ENCODE measurements around the gene SLITRK1. TPM values are rescaled to one million over a fixed set of nuclear protein-coding genes. Genes with fewer than 3 reads are reported as not detected.

Gene SLITRK1
- total RNA-seq, 1 donor from 2014 or later: not detected

DNA sequence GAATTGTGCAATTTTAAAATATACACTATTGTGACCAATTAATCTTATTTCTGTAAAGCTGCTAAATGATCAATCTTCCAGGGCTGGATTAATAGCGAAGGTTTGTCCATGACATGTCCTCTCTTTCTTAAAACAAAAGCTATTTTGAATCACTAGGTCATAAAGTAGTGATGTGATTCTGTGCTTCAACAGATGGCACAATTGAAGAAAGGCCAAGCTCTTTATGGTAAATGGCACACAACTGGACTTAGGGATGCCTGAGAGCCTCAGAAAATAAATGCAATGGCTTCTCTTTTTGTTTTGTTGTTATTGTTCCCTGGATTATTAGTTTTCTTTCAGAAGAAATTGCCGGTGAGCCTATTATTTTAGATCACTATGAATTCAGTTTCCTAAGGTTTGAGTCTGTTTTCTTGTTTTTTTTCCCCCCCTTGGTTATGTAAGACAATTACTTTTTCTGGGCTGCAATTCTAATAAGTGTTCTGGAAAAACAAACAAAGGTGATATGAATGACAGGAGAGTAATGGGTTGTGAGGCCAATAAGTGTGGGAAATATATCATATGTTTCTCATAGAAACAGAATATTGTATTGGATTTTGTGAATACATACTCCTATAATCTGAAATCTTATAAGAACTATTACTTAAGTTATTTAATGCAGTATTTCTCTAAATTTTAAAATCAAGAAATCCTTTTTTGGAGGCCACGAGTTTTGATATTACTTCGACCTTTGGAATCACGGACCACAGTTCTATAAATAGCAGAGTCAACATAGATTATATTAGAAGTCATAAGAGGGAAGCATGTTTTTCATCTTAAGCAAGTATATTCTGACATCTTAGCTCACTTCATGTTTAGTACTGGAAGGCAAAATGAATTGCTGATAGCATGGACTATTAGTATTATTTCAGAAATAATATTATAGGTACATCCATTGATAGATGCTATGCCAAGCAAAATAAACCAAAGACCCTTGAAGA lies 16.8 kb downstream of the SLITRK1 start:
- H3K4me3 ChIP-seq (ENCODE audit: low read depth, low read length): no peak overlapping the region
- no peak for DNase-seq (ENCODE audit: low read depth)
- TF ChIP-seq, protein P1, sequence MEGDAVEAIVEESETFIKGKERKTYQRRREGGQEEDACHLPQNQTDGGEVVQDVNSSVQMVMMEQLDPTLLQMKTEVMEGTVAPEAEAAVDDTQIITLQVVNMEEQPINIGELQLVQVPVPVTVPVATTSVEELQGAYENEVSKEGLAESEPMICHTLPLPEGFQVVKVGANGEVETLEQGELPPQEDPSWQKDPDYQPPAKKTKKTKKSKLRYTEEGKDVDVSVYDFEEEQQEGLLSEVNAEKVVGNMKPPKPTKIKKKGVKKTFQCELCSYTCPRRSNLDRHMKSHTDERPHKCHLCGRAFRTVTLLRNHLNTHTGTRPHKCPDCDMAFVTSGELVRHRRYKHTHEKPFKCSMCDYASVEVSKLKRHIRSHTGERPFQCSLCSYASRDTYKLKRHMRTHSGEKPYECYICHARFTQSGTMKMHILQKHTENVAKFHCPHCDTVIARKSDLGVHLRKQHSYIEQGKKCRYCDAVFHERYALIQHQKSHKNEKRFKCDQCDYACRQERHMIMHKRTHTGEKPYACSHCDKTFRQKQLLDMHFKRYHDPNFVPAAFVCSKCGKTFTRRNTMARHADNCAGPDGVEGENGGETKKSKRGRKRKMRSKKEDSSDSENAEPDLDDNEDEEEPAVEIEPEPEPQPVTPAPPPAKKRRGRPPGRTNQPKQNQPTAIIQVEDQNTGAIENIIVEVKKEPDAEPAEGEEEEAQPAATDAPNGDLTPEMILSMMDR (conservative IDR thresholded peaks at IDR 0.05; ENCODE audit: low read depth, low read length): no peak

DNA sequence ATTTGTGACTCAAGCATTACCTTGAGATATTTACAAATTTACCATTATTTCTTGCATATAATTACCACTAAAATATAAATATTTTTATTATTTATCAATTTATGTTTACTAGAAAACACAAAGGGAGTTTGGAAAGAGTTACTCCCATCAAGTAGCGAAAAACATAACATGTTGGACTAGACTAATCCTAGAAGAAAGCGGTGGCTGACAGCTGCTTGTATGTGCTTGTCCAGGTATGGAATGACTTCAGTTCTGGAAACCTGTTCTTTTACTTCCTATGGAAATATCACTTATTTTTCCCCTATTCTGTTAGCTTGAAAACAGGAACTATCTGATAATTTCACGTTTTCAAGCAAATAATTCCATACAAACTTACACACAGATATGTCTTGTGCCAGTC lies 28.5 kb downstream of the SLITRK1 start:
- TF ChIP-seq, protein P1 (conservative IDR thresholded peaks at IDR 0.05; ENCODE audit: low read depth, low read length): no peak
- no peak overlapping the region for H3K4me3 ChIP-seq (ENCODE audit: low read depth, low read length)
- no peak for DNase-seq (ENCODE audit: low read depth)

DNA sequence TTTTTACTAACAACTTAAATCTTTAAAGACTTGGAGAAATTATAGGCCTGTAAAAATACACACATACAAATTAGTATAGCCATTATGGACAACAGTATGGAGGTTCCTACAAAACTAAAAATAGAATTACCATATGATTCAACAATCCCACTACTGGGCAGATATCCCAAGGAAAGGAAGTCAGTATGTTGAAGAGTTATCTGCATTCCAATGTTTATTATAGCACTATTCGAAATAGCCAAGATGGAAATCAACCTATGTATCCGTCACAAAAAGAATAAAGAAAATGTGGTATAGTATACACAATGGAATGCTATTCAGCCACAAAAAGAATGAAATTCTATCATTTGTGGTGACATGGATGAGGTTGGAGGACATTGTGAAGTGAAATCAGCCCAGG lies 37.2 kb downstream of the SLITRK1 start:
- TF ChIP-seq, protein P1 (conservative IDR thresholded peaks at IDR 0.05; ENCODE audit: low read depth, low read length): no peak
- H3K4me3 ChIP-seq (ENCODE audit: low read depth, low read length): no peak overlapping the region
- DNase-seq (ENCODE audit: low read depth): no peak

DNA sequence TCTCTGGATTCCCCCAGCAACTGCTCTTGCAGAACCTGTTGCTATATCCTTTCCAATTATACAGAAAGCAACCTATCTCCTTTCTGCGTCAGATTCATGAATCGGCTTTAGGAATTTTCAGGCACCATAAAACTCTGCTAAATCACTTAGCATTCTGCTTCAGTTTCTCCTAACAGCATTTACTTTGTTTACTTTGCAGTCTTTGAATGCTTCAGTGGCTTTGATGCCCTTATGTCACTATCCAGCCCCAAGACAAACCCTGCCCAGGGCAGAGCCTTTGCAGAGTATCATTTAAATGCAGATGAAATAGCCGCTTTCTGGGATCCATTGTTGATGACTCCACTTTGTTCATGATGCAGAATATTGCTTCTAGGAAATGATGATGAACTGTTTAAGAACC lies 43.1 kb downstream of the SLITRK1 start:
- DNase-seq (ENCODE audit: low read depth): no peak
- H3K4me3 ChIP-seq (ENCODE audit: low read depth, low read length): no peak overlapping the region
- TF ChIP-seq, protein P1 (conservative IDR thresholded peaks at IDR 0.05; ENCODE audit: low read depth, low read length): no peak

DNA sequence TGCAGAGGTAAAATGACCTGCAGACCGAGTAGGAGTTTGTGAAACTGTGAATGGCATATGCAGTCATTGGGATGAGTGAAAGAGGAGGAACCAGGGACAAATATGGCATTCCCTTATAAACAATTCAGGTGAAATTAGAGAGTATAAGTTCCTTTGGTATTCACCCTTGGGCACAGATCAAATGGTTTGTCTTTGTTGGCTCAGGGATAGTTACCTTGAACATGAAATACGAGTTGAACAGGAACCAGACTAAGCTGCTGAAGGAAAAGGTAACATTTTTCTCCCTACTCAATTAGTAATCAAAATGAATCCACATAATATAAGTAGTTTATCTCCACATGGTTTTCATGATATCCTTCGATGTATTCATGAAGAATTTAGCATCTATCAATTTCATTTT lies 50.5 kb downstream of the SLITRK1 start:
- H3K4me3 ChIP-seq (ENCODE audit: low read depth, low read length): no peak overlapping the region
- TF ChIP-seq, protein P1 (conservative IDR thresholded peaks at IDR 0.05; ENCODE audit: low read depth, low read length): no peak
- DNase-seq (ENCODE audit: low read depth): no peak

DNA sequence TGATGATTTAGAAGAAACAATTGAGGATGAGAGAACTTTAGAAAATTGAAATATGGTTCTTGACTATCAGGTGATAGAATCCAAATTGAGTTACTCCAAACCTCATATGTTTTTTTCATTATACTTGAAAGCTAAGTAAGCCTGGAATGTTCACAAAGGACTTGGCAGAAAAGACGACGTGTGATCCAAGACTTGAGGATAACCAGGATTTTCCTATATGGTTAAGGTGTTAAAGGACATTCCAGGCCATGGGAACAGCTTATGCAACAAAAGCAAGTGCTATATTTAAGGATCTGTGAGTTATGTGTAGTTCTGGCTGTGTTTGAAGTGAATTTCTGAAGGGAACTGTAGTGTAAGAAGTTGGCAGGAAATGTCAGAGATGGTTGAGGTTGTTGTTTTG lies 52.5 kb downstream of the SLITRK1 start:
- no peak overlapping the region for H3K4me3 ChIP-seq (ENCODE audit: low read depth, low read length)
- DNase-seq (ENCODE audit: low read depth): no peak
- TF ChIP-seq, protein P1 (conservative IDR thresholded peaks at IDR 0.05; ENCODE audit: low read depth, low read length): no peak

DNA sequence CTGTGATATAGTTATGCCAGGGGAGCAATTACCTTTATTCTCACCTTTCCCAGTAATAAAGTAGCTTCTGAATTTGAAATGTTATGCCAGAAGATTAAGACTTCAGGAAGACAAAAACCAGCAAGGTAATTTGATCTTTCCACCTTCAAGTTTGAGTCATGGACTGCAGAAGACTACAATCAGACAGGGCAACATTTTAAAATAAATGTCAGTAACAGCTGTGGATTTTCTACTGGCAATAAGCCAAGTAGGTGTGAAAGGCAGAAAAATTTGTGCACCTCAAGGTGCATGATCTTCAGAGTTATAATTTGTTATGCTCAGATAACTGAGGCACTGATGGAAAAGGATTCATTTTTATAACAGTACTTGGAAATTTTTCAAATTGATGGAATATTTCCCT lies 54.9 kb downstream of the SLITRK1 start:
- no peak for DNase-seq (ENCODE audit: low read depth)

More for the DNA sequence above, 54.9 kb downstream of the SLITRK1 start:
- no peak overlapping the region for H3K4me3 ChIP-seq (ENCODE audit: low read depth, low read length)
- TF ChIP-seq, protein P1 (conservative IDR thresholded peaks at IDR 0.05; ENCODE audit: low read depth, low read length): no peak

Data from epithelial cell of proximal tubule (primary cell).